ENCODE results near the gene MNX1.

Gene MNX1

DNA sequence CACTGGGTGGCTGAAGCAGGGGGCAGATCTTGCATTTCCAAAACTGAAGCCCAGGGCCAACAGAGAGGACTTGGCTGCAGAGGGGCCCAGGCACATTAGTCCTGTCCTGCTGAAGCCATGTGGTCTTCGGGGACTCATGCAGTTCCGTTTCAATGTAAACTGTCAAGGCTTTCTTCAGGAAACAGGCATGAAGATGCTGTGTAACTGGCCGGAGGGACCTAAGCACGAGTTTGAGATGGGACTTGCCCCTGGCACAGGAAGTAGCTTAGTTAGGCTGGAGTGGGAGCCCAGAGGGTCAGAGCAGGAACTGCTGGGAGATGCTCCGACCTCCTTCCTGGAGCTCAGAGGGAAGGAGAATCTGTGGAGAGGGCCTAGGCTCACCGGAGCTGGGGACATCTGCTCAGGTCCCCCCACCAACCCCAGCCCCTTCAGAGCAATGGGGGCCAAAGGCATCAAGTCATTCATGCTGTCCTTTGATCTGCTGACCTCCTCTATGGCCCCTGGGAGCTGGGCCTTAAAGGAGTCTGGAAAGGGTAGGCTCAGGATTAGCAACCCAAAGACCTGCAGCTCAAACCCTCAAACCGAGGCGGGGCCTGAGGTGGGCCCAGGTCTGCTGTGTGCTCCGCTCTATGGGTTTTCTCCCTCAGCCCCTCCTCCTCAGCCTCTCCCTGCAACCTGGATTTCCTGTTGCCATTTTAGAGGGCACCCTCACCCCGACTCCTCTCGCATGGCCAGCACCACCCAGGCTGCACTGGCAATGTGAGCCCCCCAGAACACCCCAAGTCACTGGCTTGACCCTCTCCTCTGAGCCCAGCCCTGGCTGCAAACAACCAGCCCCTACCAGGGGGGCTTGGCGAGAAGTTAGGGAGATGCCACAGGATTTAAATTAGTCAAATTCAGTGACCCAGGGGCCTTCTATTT lies 4.4 kb upstream of the MNX1 start:
- DNase-seq (ENCODE audit: low spot score), result no peak

DNA sequence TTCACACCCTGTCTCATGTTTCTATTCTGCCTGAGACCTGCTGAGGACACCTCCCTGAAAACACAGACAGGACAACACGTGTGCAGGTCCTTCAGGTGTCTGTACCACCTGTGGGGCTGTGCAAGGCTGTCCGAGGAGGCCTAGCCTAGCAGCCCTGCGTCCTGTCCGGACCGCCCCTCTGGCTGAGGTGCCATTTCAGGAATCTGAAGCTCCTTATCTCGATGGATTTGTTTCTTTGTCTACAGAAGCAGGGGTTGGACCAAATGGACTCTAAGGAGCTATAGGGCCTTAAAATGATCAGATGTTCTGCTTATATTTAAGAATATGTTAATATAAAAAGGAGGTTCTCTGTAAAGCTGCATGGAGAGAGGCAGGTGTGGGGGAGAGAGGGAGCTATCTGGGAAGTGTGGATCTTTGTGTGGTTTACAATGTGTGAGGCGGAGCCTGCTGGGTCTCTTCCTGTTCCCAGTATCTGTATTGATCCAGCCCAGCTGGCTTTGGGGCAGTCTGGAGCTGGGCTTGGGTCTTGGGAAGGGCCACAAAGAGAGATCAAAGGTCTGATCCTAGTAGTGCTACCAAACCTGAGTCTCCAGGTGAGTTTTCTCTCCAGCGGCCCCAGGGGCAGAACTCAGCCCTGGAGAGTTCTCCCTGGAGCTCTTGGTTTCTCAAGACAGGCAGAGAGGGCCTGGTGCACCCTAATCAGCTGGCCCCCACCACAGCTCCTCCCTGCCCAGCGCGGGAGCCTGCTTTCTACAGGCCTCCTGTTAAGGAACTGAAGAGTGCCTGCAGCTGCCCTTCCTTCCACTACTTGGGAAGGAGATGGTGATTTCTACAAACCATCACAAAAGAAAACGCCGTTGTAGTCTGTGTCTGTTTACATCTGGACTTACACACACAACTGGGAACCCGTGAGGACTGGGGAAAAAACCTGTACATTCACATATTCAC lies 3.4 kb upstream of the MNX1 start:
- peak; percentile 70 for DNase-seq (ENCODE audit: low spot score)

GRCh38 chr7:157013101-157013500 lies 2.6 kb upstream of the MNX1 start:
- no peak for DNase-seq (ENCODE audit: low spot score)

DNA sequence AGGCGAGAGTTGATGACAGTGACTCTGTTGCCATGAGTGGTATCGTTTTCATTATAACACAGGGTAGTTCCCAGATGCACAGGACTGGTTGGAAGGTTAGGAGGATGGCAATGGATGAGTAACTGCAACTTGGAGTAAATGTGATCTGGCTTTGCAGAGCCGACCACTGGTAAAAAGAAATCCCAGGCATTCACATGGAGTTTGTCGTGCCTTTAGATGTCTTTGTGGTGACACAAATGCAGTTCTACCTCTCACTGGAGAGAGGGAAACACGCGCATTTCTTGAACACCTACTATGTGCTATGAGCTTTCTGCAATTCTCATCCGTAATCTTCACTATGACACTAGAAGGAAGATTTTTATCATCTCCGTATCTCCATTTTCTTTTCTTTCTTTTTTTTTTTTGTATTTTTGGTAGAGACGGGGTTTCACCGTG lies 1.7 kb upstream of the MNX1 start:
- DNase-seq (ENCODE audit: low spot score), result no peak

GRCh38 chr7:157011333-157012112 lies 1.1 kb upstream of the MNX1 start:
- DNase-seq (ENCODE audit: low spot score), result peak; percentile 80

GRCh38 chr7:157009778-157010587 lies 480 bp downstream of the MNX1 start:
- no peak for DNase-seq (ENCODE audit: low spot score)

DNA sequence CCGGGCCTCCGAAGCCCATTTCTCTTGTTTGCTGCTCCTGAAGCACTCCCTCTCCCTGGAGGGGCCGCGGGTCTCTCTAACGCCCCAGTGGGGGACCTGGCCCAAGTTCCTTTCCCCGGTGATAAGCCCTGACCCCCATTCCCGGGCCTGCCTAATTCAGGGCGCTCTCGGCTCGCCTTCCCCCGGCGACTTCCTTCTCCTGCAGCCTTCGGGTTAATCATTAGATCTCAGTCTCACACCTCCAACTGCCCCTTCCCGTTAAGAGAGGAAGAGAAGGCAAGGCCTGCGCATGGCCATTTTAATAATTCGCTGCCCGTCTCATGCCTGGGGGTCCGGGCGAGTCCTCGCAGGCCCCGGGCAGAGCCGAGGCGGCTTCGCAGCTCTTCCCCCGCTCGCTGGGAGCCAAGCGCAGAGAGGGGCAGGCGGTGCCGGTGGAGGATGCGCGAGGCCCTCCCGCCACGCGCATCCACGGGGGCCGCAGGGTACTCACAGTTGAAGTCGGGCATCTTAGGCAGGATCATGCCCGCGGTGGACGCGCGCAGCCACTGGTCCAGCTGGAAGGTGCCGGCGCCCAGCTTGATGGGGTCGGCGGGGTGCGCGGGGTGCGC lies 1.2 kb downstream of the MNX1 start:
- peak; percentile 88 for DNase-seq (ENCODE audit: low spot score)

DNA sequence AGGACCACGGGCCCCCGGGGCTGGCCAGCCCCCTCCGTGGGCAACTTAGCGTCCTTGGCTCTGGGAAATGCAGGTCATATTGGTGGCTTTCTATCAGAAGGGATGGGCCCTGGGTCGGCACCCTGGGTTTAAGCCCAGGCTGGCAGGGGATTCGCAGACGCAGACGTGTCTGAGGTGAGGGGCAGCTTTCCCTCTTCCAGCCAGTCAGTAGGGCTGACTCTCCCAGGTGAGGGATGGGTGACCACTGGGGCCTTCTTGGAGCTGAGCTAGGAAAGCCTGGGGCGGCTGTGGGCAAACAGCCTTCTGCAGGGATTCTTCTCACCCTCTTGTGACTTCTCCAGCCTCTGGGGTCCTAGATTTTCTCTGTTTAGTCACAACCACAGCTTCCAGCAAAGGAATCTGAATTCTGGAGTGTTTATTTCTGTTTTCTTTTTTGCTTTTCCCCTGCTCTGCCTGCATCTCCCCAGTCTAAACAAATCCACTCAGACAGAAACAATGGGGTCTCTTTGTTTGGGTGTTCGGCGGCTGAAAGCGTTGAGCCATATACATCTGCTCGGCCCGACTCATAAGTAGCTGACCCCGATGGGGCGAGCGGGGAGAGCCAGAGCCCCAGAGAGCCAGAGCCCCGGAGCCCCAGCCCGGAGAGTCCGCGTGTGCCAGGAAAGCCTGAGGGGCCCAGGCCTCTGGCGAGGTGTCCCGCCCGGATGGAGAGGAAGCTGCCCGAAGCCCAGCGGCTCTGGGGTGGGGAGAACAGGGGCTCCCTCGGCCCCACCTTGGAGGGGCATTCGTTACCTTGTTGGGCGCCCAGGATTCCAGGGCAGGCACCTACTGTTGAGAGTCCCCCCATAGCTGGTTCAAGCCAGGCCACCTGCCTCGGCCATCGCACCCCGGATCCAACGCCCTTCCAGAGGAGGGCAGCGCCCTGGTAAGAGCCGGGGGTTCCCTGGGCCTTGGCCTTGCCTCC lies 2.0 kb downstream of the MNX1 start:
- DNase-seq (ENCODE audit: low spot score), result no peak

DNA sequence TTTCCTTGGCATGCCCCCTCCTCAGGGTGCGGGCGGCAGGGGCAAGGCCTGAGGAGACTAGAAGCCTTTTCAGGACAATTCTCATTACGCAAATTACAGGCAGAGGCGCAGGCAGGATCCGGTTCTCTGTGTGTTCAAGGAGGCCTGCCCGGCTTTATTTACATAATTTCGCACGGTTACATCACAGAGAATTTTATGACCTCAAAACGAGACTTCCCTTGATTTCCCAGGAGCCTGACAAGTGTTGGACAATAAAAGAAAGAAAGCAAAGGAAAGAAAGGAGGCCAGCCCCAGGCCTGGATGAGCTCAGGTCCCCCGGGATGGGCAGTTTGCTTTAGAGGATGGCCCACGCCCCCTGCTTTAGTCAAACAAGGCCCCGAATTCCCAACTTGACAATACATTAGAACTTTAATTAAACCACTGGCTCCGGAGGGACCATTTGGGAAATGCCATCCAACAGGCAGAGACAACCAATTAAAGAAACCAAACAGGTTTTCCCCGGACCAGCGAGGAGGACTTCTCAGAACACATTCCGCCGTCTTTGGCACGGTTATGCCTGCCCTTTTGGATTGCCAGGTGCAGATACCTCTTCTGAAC lies 2.9 kb downstream of the MNX1 start:
- DNase-seq (ENCODE audit: low spot score), result no peak

DNA sequence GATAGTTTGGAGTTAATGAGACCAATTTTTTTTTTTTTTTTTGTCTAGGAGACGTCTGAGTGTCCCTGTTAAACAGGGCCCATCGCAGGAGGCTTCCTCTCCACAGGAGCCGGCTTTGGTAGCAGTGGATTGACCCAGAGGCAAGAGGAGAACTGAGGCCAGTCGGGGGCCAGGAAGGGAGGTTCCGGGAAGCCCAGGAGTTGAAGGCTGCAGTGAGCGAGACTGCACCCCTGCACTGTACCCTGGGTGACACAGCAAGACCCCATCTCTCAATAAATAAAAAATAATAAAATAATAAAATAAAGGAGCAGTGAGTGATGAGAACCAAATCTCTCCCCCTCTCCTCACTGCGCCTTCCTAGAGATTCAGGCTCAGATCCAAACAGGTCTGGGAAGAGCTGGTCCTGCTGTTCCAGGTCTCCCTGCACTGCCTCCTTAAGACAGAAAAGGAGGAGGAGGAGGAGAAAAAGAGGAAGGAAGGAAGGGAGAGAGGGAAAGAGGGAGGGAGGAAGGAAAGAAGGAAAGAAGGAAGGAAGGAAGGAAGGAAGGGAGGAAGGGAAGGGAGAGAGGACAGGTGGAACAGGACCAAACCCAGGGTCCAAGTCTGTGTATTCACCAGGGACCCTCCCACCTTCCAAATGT lies 3.5 kb downstream of the MNX1 start:
- no peak for DNase-seq (ENCODE audit: low spot score)

- no peak for DNase-seq (ENCODE audit: low spot score)
Observed at GRCh38 chr7:157006205-157006747, 4.2 kb downstream of the MNX1 start.

DNA sequence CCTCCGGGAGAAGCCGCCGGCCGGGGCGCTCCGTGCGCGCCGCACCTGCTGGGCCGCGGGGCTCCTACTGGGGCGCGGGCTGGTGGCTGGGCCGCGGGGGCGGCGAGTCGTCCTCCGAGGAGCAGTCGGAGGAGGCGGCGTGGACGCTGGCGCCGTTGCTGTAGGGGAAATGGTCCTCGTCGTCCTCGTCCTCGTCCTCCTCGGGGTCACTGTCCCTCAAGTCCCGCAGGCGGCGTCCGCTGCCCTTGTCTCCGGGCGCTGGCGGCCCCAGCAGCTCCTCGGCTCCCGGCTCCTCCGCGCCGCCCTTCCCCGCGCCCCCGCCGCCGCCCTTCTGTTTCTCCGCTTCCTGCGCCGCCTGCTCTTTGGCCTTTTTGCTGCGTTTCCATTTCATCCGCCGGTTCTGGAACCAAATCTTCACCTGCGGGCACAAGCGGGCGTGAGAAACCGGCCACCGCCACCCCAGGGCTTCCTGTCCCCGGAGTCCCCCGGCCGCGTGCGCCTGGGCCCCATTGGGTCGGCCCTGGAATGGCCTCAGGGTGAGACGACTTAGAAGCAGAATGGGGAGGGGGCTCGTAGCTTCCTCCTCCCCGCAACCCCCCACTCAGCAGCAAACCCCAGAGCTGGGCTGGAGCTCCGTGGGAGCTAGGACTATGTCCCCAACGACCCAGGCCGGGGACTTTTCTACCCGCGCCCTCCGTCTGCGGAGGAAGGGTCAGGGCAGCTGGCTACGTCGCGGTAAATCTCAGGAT lies 4.8 kb downstream of the MNX1 start:
- no peak for DNase-seq (ENCODE audit: low spot score)

GRCh38 chr7:157004521-157005455 lies 5.7 kb downstream of the MNX1 start:
- no peak for DNase-seq (ENCODE audit: low spot score)

DNA sequence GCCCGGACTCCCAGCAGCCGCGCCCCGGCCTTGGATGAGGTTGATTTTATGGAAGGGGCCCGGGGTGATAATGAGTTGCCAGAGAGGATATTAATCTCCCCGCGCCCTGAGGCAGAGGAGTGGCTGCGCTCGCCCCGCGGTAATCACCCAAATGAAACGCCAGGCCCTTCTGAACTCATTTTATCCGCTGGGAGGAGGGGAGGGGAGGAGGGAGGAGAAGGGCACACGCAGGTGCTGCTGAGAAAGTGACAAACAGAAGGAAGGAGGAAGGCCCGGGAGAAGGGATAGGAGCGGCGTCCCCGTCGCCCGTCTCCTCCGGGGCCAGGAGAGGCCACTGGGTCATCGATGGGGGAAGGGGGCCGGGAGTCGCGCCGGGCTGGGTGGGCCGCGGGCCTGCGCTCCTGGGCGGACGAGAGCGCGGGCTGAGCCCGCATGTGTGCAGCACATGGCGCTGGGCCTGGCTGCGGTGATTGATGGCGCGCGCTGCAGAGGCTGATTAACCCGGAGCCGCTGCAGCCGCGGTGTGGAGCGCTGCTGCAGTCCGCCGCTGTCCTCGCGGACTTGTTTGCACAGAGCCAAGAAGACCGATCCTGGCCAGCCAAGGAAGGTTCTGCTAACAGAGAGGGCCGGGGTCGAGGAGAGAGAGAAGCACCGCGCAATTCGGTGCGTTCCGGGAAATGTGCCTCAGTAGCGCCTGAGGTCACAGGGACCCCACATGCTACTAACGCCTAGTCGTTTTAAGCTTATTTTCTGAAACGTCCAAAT lies 6.5 kb downstream of the MNX1 start:
- no peak for DNase-seq (ENCODE audit: low spot score)

- no peak for DNase-seq (ENCODE audit: low spot score)
Observed at GRCh38 chr7:157003445-157003755, 7.1 kb downstream of the MNX1 start.

Measured in HuH-7 (cell line).